Retinal pigment epithelial cell (primary cell): ENCODE results near the gene SLC7A11.
A peak's percentile ranks its signal among the peaks of the same experiment; 100 is the strongest.
"Not testable (repeated sequence)": the region's sequence is repeated elsewhere in the genome, so short reads cannot be mapped to it uniquely, and the experiment has no call there.

Experiments used
- DNase-seq: peaks from one replicate; pipeline ENCODE4 v3.0.0-alpha.2; 2010; ENCODE audit warnings: low read depth
- H3K4me3 ChIP-seq: 2 replicates; pipeline ENCODE4 v1.5.1; 2011; ENCODE audit warnings: mild to moderate bottlenecking, low read length, control low read depth, moderate library complexity
- TF ChIP-seq, protein P1 (sequence below): conservative IDR thresholded peaks from 2 replicates; pipeline ENCODE4 v1.5.1; 2011; ENCODE audit warnings: low read depth, low read length, control low read depth, inconsistent platforms

The SLC7A11 gene

DNA sequence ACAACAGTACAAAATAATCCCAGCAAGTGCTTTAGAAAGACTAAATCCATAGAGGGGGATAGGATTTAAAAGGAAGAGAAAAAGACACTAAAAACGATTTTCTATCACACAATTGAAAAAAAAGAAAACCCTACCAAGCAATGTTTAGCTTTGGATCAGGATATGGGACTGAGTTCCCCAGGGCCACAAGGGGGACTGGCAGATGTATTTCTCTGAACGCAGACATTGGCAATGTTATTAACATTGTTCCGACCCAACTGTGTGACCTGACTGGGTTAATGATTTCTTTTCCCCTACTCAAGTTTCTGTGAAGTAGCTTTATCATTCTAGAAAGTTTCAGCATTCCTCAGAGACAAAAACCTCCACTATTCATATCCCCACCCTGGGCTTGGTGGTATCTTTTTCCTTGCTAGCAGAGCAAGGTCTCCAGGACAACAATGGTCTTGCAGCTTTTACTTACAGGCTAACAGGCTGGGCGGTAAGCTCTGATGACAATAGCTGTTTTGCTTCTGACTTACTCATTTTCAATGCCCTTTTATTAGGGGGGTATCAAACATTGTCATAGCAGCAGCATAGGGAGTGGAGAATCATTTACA is 25.8 kb downstream of the SLC7A11 start:
- TF ChIP-seq, protein P1, sequence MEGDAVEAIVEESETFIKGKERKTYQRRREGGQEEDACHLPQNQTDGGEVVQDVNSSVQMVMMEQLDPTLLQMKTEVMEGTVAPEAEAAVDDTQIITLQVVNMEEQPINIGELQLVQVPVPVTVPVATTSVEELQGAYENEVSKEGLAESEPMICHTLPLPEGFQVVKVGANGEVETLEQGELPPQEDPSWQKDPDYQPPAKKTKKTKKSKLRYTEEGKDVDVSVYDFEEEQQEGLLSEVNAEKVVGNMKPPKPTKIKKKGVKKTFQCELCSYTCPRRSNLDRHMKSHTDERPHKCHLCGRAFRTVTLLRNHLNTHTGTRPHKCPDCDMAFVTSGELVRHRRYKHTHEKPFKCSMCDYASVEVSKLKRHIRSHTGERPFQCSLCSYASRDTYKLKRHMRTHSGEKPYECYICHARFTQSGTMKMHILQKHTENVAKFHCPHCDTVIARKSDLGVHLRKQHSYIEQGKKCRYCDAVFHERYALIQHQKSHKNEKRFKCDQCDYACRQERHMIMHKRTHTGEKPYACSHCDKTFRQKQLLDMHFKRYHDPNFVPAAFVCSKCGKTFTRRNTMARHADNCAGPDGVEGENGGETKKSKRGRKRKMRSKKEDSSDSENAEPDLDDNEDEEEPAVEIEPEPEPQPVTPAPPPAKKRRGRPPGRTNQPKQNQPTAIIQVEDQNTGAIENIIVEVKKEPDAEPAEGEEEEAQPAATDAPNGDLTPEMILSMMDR: peak; percentile 40
- H3K4me3 ChIP-seq: no peak overlapping the region

DNA sequence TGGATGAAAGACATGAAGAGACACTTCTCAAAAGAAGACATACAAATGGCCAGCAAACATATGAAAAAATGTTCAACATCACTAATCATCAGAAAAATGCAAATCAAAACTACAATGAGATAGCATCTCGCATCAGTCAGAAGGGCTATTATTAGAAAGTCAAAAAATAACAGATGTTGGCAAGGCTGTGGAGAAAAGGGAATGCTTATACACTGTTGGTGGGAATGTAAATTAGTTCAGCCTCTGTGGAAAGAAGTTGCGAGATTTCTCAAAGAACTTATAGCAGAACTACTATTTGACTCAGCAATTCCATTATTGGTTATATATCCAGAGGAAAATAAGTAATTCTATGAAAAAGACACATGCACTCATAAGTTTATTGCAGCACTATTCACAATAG is 31.6 kb downstream of the SLC7A11 start:
- DNase-seq, H3K4me3 ChIP-seq: not testable (repeated sequence)

More for the DNA sequence above, 25.8 kb downstream of the SLC7A11 start:
- DNase-seq: no peak

DNA sequence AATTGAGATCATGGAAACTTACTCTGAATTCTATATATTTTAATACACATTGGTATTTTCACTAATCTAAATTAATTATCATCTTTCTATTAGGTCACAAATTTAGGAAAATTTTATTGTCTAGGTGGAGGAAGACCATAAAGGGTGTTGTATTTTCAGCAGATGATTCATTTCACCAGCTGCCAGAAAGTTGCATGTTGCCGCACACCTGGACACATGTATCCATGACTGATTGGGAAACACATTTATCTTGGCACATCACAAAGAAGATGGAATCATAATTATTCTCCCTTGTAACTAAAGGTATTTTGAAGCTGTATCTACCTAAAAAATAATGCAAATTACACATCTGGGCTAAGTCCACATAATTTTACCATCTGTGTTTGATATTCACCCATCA is 33.1 kb downstream of the SLC7A11 start:
- no peak for DNase-seq
- TF ChIP-seq, protein P1: no peak
- no peak overlapping the region for H3K4me3 ChIP-seq

DNA sequence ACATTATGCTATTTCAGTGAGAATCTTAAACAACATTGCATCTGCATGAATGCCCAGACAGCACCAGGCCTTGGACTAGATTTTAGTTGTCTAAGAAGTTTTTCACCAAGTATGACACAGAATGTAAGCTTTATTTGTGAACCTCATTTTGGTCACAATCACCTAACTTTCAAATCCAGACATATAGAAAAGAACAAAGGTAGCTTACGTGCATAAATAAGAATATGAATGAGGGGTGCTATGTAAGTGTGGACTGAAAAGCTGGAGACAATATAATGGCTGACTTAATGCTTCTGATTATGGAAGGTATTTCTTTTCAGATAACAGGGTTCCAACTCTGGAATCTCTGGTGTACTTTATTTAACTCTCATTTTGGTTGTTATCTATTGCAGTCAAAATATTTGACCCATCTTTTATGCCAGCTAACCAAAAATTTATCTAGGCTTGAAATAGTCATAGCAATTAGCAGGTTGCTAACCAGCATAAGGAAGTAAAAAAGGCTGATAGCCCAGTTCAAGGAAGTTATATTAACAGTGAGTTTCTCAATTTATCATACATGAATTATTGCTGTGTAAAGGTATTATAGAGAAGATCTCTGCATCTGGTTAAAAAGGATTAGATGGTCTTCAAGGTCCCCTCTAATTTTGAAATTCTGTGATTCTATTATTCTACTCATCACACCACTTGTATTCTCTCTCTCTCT is 36.5 kb downstream of the SLC7A11 start:
- no peak for DNase-seq
- TF ChIP-seq, protein P1: no peak
- H3K4me3 ChIP-seq: no peak overlapping the region

DNA sequence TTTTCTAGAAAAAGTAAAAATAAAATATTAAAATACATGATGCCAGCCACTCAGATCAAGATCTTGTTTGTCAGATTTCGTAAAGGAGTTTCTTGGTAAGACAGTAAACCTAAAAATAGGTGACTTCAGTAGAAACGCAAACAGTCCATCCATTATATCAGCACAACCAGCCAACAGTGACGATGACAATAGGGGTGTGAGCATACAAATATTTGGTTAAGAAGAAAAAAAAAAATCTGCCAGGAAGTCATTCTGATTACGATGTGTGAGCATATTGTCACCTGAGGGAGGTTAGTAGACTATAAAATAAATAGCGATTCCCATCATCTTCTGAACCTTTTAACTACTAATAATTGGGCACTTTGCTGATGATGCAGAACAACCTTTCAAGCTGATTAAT is 37.6 kb downstream of the SLC7A11 start:
- no peak overlapping the region for H3K4me3 ChIP-seq
- no peak for DNase-seq
- TF ChIP-seq, protein P1: no peak

GRCh38 chr4:138202686-138203085 is 39.5 kb downstream of the SLC7A11 start:
- H3K4me3 ChIP-seq: no peak overlapping the region
- TF ChIP-seq, protein P1: no peak
- no peak for DNase-seq

DNA sequence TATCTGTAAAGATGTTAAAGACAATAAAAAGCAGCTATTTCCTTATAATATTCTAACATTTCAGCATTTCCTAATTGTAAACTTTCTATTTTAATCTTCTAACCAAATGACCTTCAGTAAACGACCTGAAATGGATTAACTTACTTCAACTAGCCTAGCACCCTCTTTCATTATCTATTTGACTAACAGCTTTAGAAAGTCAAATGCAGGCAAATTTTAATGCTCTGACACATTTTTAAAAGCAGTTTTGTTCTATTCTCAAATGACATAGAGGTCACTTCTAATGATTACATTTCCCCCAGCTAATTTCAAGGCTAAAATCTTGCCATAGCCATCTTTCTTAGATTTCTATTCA is 41.9 kb downstream of the SLC7A11 start:
- no peak for DNase-seq
- TF ChIP-seq, protein P1: no peak

More for the DNA sequence above, 41.9 kb downstream of the SLC7A11 start:
- H3K4me3 ChIP-seq: no peak overlapping the region
